Rectal smooth muscle tissue (tissue), 1 donor: ENCODE results near the gene HDAC8.

Experiments
- H3K27ac ChIP-seq: one replicate; pipeline ENCODE4 v1.7.0; 2013; ENCODE audit warnings: low read depth, low read length, inconsistent platforms
- H3K27me3 ChIP-seq: one replicate; pipeline ENCODE4 v1.7.0; 2013; ENCODE audit warnings: low read length; ENCODE audit not compliant: control insufficient read depth, insufficient read depth
- H3K36me3 ChIP-seq: one replicate; pipeline ENCODE4 v1.7.0; 2013; ENCODE audit warnings: low read length; ENCODE audit not compliant: control insufficient read depth, insufficient read depth
- H3K4me1 ChIP-seq: one replicate; pipeline ENCODE4 v1.7.0; 2013; ENCODE audit warnings: low read length; ENCODE audit not compliant: control insufficient read depth, insufficient read depth
- H3K4me3 ChIP-seq: one replicate; pipeline ENCODE4 v1.7.0; 2013; ENCODE audit warnings: low read length
- H3K9ac ChIP-seq: one replicate; pipeline ENCODE4 v1.7.0; 2013; ENCODE audit warnings: low read length

The HDAC8 gene

GRCh38 chrX:72305286-72306084, 267.2 kb downstream of the HDAC8 start, which contains the start of gene CITED1:
CITED1 (minus strand) TSS chrX:72305914; CDS start chrX:72302869, 3,045 bp downstream.
- peak within 1 kb of the TSS; percentile 69 for H3K4me3 ChIP-seq
- peaks cover 13% of the 10 kb centered on the region for H3K4me1 ChIP-seq
- peaks cover 33% of the 10 kb centered on the region for H3K27me3 ChIP-seq
- no peaks in the 10 kb centered on the region for H3K36me3 ChIP-seq
- H3K9ac ChIP-seq, result no peak within 1 kb of the TSS
- H3K27ac ChIP-seq, result no peak within 1 kb of the TSS

- H3K4me3 ChIP-seq, result peak overlapping the region; percentile 60
- peaks cover 33% of the 10 kb centered on the region for H3K27me3 ChIP-seq
- no peaks in the 10 kb centered on the region for H3K36me3 ChIP-seq
- H3K27ac ChIP-seq, result no peak overlapping the region
- peaks cover 13% of the 10 kb centered on the region for H3K4me1 ChIP-seq
- H3K9ac ChIP-seq, result no peak overlapping the region
Observed at GRCh38 chrX:72304877-72305276, 267.8 kb downstream of the HDAC8 start.

- H3K4me1 ChIP-seq, result peaks cover 3% of the 10 kb centered on the region
- no peak overlapping the region for H3K27ac ChIP-seq
- no peaks in the 10 kb centered on the region for H3K36me3 ChIP-seq
- peaks cover 22% of the 10 kb centered on the region for H3K27me3 ChIP-seq
- H3K4me3 ChIP-seq, result no peak overlapping the region
- H3K9ac ChIP-seq, result no peak overlapping the region
Observed at GRCh38 chrX:72301781-72302180, 270.9 kb downstream of the HDAC8 start.

- peaks cover 3% of the 10 kb centered on the region for H3K4me1 ChIP-seq
- H3K27ac ChIP-seq, result no peak overlapping the region
- H3K9ac ChIP-seq, result no peak overlapping the region
- no peaks in the 10 kb centered on the region for H3K36me3 ChIP-seq
- no peak overlapping the region for H3K4me3 ChIP-seq
- peaks cover 17% of the 10 kb centered on the region for H3K27me3 ChIP-seq
Observed at GRCh38 chrX:72299891-72300630, 272.6 kb downstream of the HDAC8 start.

- Histone ChIP-seq H3K9ac (no peak overlapping the region), H3K4me3 (no peak overlapping the region), H3K4me1 (no peaks in the 10 kb centered on the region), H3K36me3 (no peaks in the 10 kb centered on the region), H3K27me3 (peaks cover 10% of the 10 kb centered on the region), H3K27ac (no peak overlapping the region)
Observed at GRCh38 chrX:72297953-72298730, 274.5 kb downstream of the HDAC8 start.

GRCh38 chrX:72296991-72297390, 275.7 kb downstream of the HDAC8 start:
- no peaks in the 10 kb centered on the region for H3K36me3 ChIP-seq
- no peaks in the 10 kb centered on the region for H3K4me1 ChIP-seq
- peaks cover 4% of the 10 kb centered on the region for H3K27me3 ChIP-seq
- no peak overlapping the region for H3K9ac ChIP-seq
- no peak overlapping the region for H3K27ac ChIP-seq
- H3K4me3 ChIP-seq, result no peak overlapping the region

- H3K36me3 ChIP-seq, result no peaks in the 10 kb centered on the region
- H3K27me3 ChIP-seq, result peaks cover 2% of the 10 kb centered on the region
- H3K27ac ChIP-seq, result no peak overlapping the region
- no peak overlapping the region for H3K9ac ChIP-seq
- H3K4me3 ChIP-seq, result no peak overlapping the region
- H3K4me1 ChIP-seq, result no peaks in the 10 kb centered on the region
Observed at GRCh38 chrX:72295745-72296144, 276.9 kb downstream of the HDAC8 start.

- Histone ChIP-seq H3K9ac (no peak overlapping the region), H3K36me3 (no peaks in the 10 kb centered on the region), H3K4me3 (no peak overlapping the region), H3K27ac (no peak overlapping the region), H3K4me1 (no peaks in the 10 kb centered on the region), H3K27me3 (peaks cover 2% of the 10 kb centered on the region)
Observed at GRCh38 chrX:72294497-72294896, 278.1 kb downstream of the HDAC8 start.

- Histone ChIP-seq H3K27me3 (no peaks in the 10 kb centered on the region), H3K4me3 (no peak overlapping the region), H3K4me1 (no peaks in the 10 kb centered on the region), H3K36me3 (no peaks in the 10 kb centered on the region), H3K9ac (no peak overlapping the region), H3K27ac (no peak overlapping the region)
Observed at GRCh38 chrX:72282302-72282701, 290.3 kb downstream of the HDAC8 start.

- Histone ChIP-seq H3K4me1 (peaks cover 9% of the 10 kb centered on the region), H3K27me3 (no peaks in the 10 kb centered on the region), H3K36me3 (peaks cover under 1% of the 10 kb centered on the region), H3K9ac (no peak overlapping the region), H3K27ac (no peak overlapping the region), H3K4me3 (no peak overlapping the region)
Observed at GRCh38 chrX:72280321-72280845, 292.3 kb downstream of the HDAC8 start.
